ENCODE measurements around the gene PHGDH. TPM values are rescaled to one million over a fixed set of nuclear protein-coding genes. Genes with fewer than 3 reads are reported as not detected.

Gene PHGDH
- total and polyA plus RNA-seq, 2 experiments from 2014 or later, result 257 to 298 TPM

DNA sequence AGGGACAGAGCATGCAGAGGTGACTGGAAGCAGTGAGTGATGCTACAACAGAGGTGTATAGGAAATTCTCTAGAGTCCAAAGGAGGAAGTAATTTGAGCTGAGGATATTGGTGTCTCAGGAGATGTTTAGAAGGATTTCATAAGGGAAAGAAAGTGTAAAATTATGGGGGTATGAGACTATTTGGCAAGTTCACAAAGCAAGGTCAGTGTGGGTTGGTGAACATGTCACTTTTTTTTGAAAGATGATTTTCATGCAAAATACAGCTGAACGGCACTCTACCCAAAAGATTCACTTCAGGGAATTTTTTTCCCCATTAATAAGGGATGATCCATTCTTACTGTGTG, 32.8 kb downstream of the PHGDH start:
- 95 to 100% methylated on average over 1 of the region's 1 CpG for WGBS, 2 experiments (ENCODE audit: low coverage in 1 of 2, low lambda C conversion rate in 2 of 2, missing lambda C conversion rate in 2 of 2)
- in situ Hi-C loops (cut with MboI), result no loop called here
- no peaks in the 10 kb centered on the region for H3K79me2 ChIP-seq (ENCODE audit: insufficient read depth)
- H3K36me3 ChIP-seq (ENCODE audit: low read depth), result peaks cover 8% of the 10 kb centered on the region; the same call in 1 of the 2 replicates
- H3K9ac ChIP-seq, result no peak overlapping the region
- DNase-seq, result no peak
- no peaks in the 10 kb centered on the region for H3K27me3 ChIP-seq (replicated peaks; ENCODE audit: insufficient read depth)
- H3K4me1 ChIP-seq (ENCODE audit: insufficient read depth), result no peaks in the 10 kb centered on the region
- no peaks in the 10 kb centered on the region for H4K20me1 ChIP-seq (ENCODE audit: insufficient read depth)
- no peak overlapping the region for H3K4me3 ChIP-seq
- no peaks in the 10 kb centered on the region for H3K9me3 ChIP-seq (ENCODE audit: low read depth)
- H3F3A ChIP-seq (ENCODE audit: insufficient read depth), result no peaks in the 10 kb centered on the region; the same call in 1 of the 2 replicates
- TF ChIP-seq EZH2phosphoT487 (IDR thresholded peaks at IDR 0.05; ENCODE audit: insufficient read depth, low read depth) (no peak), EZH2 (IDR thresholded peaks at IDR 0.05; ENCODE audit: insufficient read depth, poor library complexity, severe bottlenecking) (no peak)
- H2AFZ ChIP-seq, result no peak overlapping the region
- H3K4me2 ChIP-seq (ENCODE audit: unreplicated experiment), result no peak overlapping the region
- H3K9me2 ChIP-seq (ENCODE audit: insufficient read depth), result no peaks in the 10 kb centered on the region
- H3K27ac ChIP-seq, result no peak overlapping the region

DNA sequence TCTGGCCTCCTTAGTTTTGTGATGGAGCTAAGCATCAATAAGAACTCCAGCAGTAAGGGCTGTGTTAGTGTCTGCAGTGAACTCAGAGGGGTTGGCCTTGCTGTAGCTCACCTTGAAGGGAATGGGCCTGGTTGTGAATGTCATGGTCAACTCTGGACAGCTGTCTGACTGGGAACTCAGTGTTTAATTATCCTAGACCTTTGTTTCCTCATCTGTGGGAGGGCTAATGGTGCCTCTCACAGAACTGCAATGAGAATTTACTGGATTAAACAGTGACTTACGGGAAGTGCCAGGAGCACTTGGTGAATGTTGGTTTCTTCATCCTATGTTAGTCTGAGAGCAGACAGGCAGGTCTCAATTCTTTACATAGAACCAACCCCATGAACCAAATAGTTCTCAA, 33.3 kb downstream of the PHGDH start:
- Histone ChIP-seq H3K4me3 (no peak overlapping the region), H3K9me3 (ENCODE audit: low read depth) (no peaks in the 10 kb centered on the region), H3K36me3 (ENCODE audit: low read depth) (0 out of 2 replicates have a peak, but pooled peaks cover 3% of the 10 kb centered on the region), H3F3A (ENCODE audit: insufficient read depth) (no peaks in the 10 kb centered on the region; the same call in 1 of the 2 replicates), H3K9me2 (ENCODE audit: insufficient read depth) (no peaks in the 10 kb centered on the region), H3K79me2 (ENCODE audit: insufficient read depth) (no peaks in the 10 kb centered on the region), H3K4me2 (ENCODE audit: unreplicated experiment) (no peak overlapping the region), H3K9ac (no peak overlapping the region), H3K27ac (no peak overlapping the region), H3K27me3 (replicated peaks; ENCODE audit: insufficient read depth) (no peaks in the 10 kb centered on the region), H4K20me1 (ENCODE audit: insufficient read depth) (no peaks in the 10 kb centered on the region), H3K4me1 (ENCODE audit: insufficient read depth) (no peaks in the 10 kb centered on the region), H2AFZ (no peak overlapping the region)
- in situ Hi-C loops (cut with MboI), result no loop called here
- DNase-seq, result no peak
- TF ChIP-seq EZH2 (IDR thresholded peaks at IDR 0.05; ENCODE audit: insufficient read depth, poor library complexity, severe bottlenecking), result no peak
- no peak for TF ChIP-seq EZH2phosphoT487 (IDR thresholded peaks at IDR 0.05; ENCODE audit: insufficient read depth, low read depth)
- WGBS, 2 experiments (ENCODE audit: low coverage in 1 of 2, low lambda C conversion rate in 2 of 2, missing lambda C conversion rate in 2 of 2), result 100% methylated on average over 1 of the region's 1 CpG

DNA sequence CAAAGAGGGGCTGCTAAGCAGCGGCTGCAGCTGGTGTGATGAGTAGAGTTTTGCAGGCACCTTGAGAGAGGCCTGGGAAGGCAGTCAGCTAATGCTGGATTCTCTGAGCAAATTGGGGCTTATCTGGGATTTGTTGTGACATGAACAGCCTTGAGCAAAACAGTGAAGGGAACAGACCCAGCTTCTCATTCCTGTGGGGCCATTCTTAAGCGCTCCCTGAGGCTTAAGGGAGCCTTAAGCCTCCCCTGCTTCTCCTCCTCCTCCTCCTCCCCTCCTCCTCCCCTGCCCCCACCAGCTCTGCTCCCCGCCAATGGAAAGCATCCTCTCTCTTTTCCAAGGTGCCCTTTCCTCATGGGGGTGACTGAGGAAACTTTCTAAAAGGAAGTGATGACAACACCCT, 35.7 kb downstream of the PHGDH start:
- no peaks in the 10 kb centered on the region for H4K20me1 ChIP-seq (ENCODE audit: insufficient read depth)
- H3K9me3 ChIP-seq (ENCODE audit: low read depth), result no peaks in the 10 kb centered on the region
- no peak for DNase-seq
- H3K27me3 ChIP-seq (replicated peaks; ENCODE audit: insufficient read depth), result no peaks in the 10 kb centered on the region
- WGBS, 2 experiments (ENCODE audit: low coverage in 1 of 2, low lambda C conversion rate in 2 of 2, missing lambda C conversion rate in 2 of 2), result 75 to 83% methylated on average over 2 to 3 of the region's 3 CpGs
- no peaks in the 10 kb centered on the region for H3K79me2 ChIP-seq (ENCODE audit: insufficient read depth)
- in situ Hi-C loops (cut with MboI), result no loop called here
- no peak overlapping the region for H3K4me2 ChIP-seq (ENCODE audit: unreplicated experiment)
- H3K27ac ChIP-seq, result no peak overlapping the region
- no peaks in the 10 kb centered on the region for H3K9me2 ChIP-seq (ENCODE audit: insufficient read depth)
- no peak overlapping the region for H2AFZ ChIP-seq
- TF ChIP-seq EZH2phosphoT487 (IDR thresholded peaks at IDR 0.05; ENCODE audit: insufficient read depth, low read depth) (no peak), EZH2 (IDR thresholded peaks at IDR 0.05; ENCODE audit: insufficient read depth, poor library complexity, severe bottlenecking) (no peak)
- H3F3A ChIP-seq (ENCODE audit: insufficient read depth), result no peaks in the 10 kb centered on the region; the same call in 1 of the 2 replicates
- no peak overlapping the region for H3K4me3 ChIP-seq
- no peak overlapping the region for H3K9ac ChIP-seq
- H3K4me1 ChIP-seq (ENCODE audit: insufficient read depth), result no peaks in the 10 kb centered on the region
- H3K36me3 ChIP-seq (ENCODE audit: low read depth), result no peaks in the 10 kb centered on the region

DNA sequence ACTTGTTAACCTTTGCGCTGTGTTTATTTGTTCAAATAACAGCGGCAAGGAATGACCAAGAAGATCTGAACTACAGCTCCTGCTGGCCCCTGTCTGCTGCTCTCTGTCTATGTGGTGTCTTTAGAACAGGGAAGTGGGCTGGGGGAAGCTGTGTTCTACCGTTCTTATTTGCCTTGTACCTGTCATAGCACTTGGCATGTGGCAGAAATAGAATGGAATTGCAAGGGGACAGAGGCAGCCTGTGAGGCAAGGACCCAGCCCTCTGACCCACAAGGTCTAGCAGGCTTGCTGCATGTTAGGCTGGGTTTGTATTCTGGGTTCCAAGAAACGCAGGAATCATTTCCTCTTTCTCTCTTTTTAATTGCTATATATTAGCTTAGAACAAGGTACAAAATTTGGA, 36.3 kb downstream of the PHGDH start:
- no peaks in the 10 kb centered on the region; the same call in 1 of the 2 replicates for H3F3A ChIP-seq (ENCODE audit: insufficient read depth)
- no peaks in the 10 kb centered on the region for H3K27me3 ChIP-seq (replicated peaks; ENCODE audit: insufficient read depth)
- H3K9ac ChIP-seq, result no peak overlapping the region
- DNase-seq, result no peak
- H3K9me2 ChIP-seq (ENCODE audit: insufficient read depth), result no peaks in the 10 kb centered on the region
- H3K4me2 ChIP-seq (ENCODE audit: unreplicated experiment), result no peak overlapping the region
- in situ Hi-C loops (cut with MboI), result no loop called here
- H3K4me3 ChIP-seq, result no peak overlapping the region
- WGBS, 2 experiments (ENCODE audit: low coverage in 1 of 2, low lambda C conversion rate in 2 of 2, missing lambda C conversion rate in 2 of 2), result 79 to 86% methylated on average over 4 of the region's 4 CpGs
- no peaks in the 10 kb centered on the region for H4K20me1 ChIP-seq (ENCODE audit: insufficient read depth)
- H2AFZ ChIP-seq, result no peak overlapping the region
- no peaks in the 10 kb centered on the region for H3K9me3 ChIP-seq (ENCODE audit: low read depth)
- H3K27ac ChIP-seq, result no peak overlapping the region
- no peak for TF ChIP-seq EZH2phosphoT487 (IDR thresholded peaks at IDR 0.05; ENCODE audit: insufficient read depth, low read depth)
- TF ChIP-seq EZH2 (IDR thresholded peaks at IDR 0.05; ENCODE audit: insufficient read depth, poor library complexity, severe bottlenecking), result no peak
- no peaks in the 10 kb centered on the region for H3K4me1 ChIP-seq (ENCODE audit: insufficient read depth)
- no peaks in the 10 kb centered on the region for H3K36me3 ChIP-seq (ENCODE audit: low read depth)
- no peaks in the 10 kb centered on the region for H3K79me2 ChIP-seq (ENCODE audit: insufficient read depth)

DNA sequence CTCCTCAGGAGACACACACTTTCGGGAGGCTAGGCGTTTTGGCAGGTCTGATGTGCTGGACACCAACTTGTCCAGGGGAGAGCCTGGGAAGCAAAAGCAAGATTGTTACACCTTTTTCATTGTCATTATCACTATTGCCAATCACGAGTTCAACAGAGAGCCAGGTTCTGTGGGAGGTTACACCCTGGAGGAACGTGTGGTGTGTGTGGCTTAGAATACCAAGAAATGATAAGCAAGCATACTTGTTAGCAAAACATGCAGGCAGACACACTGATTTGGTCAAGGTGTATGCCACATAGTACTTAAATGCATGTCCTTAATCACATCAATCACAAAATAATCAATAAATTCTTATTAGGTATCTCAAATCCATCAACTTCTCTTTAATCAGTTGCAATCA, 40.9 kb downstream of the PHGDH start:
- Histone ChIP-seq H3K9me3 (ENCODE audit: low read depth) (no peaks in the 10 kb centered on the region), H3F3A (ENCODE audit: insufficient read depth) (no peaks in the 10 kb centered on the region), H3K4me3 (no peak overlapping the region), H3K27me3 (replicated peaks; ENCODE audit: insufficient read depth) (no peaks in the 10 kb centered on the region), H3K27ac (no peak overlapping the region), H3K36me3 (ENCODE audit: low read depth) (no peaks in the 10 kb centered on the region), H3K9ac (no peak overlapping the region), H3K4me2 (ENCODE audit: unreplicated experiment) (no peak overlapping the region), H4K20me1 (ENCODE audit: insufficient read depth) (no peaks in the 10 kb centered on the region), H3K4me1 (ENCODE audit: insufficient read depth) (no peaks in the 10 kb centered on the region), H3K9me2 (ENCODE audit: insufficient read depth) (no peaks in the 10 kb centered on the region), H2AFZ (no peak overlapping the region), H3K79me2 (ENCODE audit: insufficient read depth) (no peaks in the 10 kb centered on the region)
- no peak for DNase-seq
- 69 to 76% methylated on average over 4 of the region's 4 CpGs for WGBS, 2 experiments (ENCODE audit: low coverage in 1 of 2, low lambda C conversion rate in 2 of 2, missing lambda C conversion rate in 2 of 2)
- in situ Hi-C loops (cut with MboI), result no loop called here
- TF ChIP-seq EZH2phosphoT487 (IDR thresholded peaks at IDR 0.05; ENCODE audit: insufficient read depth, low read depth) (no peak), EZH2 (IDR thresholded peaks at IDR 0.05; ENCODE audit: insufficient read depth, poor library complexity, severe bottlenecking) (no peak)

Data from GM23248 (cell line).